GM19043 (cell line): Measurements from ENCODE around the gene SIN3A.
"Not testable (repeated sequence)": the region's sequence is repeated elsewhere in the genome, so short reads cannot be mapped to it uniquely, and the experiment has no call there.

Experiments
- ATAC-seq: cut with Tn5 transposase; IDR thresholded peaks from one replicate; pipeline ENCODE4 v1.9.1; 2021; ENCODE audit warnings: low read depth; ENCODE audit not compliant: unreplicated experiment

SIN3A gene

DNA sequence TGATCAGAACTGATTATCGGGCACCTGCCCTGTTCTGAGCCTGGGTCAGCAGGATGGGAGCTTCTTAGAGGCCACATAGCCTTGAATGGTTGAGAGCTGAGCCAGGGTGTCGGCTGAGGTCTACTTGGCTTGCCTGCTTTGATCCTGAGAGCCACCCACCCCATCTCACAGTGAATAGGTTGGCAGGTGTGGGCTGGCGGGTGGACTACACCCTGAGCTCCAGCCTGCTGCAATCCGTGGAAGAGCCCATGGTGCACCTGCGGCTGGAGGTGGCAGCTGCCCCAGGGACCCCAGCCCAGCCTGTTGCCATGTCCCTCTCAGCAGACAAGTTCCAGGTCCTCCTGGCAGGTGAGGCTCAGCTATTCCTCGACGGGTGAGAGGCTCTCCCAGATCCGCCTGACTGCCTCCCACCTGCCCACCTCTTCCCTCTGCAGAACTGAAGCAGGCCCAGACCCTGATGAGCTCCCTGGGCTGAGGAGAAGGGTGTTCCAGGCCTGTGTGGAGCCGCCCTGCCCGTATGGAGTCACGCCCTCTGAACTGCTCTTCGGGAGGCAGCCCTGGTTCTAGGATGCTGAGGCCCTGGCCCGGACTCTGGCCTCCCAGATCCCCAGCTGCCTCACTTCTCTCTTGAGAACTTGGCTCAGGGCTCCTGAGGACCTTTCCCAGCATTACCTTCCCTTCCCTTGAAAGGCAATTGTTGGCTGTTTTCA is 111.8 kb downstream of the SIN3A start:
- ATAC-seq = no peak

DNA sequence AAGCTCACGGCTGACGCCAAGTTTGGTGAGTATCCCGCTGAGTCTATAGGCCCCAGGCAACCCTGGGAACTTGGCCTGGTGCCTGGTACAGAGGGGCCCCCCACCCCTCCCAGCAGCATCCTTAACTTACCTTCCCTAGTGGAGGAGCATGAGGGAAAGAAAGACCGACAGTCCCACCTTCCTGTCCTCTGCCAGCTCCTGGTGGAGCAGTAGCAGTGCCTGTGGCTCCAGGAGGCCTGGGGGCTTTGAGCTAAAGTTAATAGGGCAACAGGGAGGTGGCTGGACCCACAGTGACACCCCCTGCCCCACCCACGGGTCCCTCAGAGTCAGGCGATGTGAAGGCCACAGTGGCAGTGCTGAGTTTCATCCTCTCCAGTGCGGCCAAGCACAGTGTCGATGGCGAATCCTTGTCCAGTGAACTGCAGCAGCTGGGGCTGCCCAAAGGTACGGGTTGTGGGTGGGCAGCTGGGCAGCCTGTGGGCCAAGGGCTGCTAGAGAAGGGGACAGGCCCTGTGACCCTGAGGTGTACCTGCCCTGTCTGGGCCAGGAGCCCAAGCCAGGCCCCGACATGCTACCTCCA is 112.7 kb downstream of the SIN3A start:
- no peak for ATAC-seq

DNA sequence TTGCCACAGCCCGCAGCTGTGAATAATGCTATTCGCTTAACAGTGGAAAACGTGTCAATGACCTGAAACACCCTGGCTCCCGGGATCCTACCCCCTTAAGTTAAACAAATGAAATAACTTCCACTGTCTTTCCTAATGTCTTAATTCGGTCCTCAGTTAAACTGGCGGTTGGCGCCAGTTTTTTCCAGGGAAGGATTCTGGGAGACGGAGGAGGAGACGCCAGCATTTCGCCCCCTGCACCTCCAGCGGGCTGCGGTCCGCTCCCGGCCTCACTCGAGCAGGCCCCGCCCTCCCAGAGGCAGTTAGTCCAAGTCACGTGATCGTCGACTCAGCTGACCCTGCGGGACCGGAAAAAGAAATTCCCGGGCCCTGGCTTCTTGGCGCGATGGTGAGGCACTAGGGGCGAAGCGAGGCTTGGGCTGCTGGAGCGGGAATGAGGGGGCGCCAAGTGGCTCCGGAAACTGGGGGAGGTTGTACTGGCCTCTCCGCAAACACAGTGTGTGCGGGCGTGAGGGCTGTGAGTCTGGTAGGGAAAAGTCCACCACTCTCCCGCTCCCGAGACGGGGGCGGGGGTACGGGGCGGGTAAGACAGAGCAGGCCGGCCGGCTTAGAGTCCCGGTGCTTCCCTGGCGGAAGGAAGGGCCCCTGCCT is 115.7 kb downstream of the SIN3A start, which contains the start of gene COMMD4:
Gene COMMD4 (plus strand): TSS at position 359 of the 651 bp plus-strand sequence. CDS start 27 bp downstream, at position 386.
- no peak for ATAC-seq

DNA sequence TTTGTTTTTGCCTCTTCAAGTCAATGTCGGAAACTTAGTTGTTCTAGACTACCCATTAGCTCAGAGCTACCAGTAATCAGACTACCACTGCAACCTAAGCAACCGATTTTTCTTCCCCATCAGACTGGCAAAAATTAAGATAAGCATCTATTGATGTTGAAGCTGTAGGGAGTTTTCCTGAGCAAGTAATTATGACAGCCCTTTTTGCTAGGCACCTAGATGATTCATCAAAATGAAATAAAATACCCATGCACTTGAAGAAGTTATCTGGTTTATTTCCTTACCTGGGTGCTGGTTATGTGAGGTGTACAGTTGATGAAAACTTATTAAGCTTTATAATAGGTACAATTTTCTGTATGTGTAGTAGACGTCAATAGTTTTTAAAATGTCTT is 116.2 kb downstream of the SIN3A start:
- no peak for ATAC-seq

DNA sequence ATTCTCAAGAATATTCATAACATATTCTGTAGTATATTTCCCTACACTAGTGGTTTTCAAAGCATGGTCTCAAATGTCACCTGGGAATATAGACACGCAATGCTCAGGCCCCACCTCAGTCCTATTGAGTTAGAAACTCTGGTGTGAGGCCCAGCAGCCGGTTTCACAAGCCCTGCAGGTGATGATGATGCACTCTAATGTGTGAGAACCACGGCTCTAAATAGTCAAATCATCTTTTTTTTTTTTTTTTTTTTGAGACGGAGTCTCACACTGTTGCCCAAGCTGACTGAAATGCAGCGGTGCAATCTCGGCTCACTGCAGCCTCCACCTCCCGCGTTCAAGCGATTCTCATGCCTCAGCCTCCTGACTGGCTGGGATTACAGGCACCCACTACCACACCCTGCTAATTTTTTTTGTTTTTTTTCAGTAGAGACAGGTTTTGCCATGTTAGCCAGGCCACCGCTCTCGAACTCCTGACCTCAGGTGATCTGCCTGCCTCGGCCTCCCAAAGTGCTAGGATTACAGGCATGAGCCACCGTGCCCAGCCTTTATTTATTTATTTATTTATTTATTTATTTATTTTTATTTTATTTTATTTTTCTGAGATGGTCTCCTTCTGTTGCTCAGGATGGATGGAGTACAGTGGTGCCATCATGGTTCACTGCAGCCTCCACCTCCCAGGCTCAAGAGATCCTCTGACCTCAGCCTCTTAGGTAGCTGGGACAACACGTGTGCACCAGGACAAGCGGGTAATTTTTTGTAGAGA is 117.7 kb downstream of the SIN3A start:
- not testable (repeated sequence) for ATAC-seq

DNA sequence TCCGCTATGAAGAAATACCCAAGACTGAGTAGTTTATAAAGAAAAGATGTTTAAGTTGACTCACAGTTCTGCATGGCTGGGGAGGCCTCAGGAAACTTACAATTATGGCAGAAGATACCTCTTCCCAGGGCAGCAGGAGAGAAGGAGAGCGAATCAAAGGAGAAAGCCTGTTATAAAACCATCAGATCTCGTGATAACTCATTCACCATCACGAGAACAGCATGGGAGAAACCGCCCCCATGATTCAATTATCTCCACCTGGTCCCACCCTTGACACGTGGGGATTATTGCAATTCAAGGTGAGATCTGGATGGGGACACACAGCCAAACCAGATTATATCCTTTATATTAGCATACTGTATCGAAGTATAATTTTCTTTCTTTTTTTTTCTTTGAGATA is 119.4 kb downstream of the SIN3A start:
- ATAC-seq = not testable (repeated sequence)

DNA sequence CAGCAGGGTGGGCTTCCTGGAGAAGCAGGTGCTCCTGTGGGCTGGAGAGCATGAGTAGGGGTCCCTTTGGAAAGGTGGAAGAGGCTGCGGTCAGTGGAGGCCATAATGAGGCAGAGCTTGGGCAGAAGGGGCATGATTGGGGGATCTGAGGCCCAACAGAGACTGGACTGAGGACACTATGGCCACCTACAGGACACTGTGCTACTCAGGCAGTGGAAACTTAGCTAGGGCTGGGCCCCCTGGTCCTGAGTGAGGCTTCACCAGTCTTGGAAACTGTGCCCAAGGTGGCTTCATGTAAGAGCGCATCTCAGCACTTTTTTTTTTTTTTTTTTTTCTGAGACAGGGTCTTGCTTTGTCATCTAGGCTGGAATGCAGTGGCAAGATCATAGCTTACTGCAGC is 121.9 kb downstream of the SIN3A start:
- no peak for ATAC-seq

DNA sequence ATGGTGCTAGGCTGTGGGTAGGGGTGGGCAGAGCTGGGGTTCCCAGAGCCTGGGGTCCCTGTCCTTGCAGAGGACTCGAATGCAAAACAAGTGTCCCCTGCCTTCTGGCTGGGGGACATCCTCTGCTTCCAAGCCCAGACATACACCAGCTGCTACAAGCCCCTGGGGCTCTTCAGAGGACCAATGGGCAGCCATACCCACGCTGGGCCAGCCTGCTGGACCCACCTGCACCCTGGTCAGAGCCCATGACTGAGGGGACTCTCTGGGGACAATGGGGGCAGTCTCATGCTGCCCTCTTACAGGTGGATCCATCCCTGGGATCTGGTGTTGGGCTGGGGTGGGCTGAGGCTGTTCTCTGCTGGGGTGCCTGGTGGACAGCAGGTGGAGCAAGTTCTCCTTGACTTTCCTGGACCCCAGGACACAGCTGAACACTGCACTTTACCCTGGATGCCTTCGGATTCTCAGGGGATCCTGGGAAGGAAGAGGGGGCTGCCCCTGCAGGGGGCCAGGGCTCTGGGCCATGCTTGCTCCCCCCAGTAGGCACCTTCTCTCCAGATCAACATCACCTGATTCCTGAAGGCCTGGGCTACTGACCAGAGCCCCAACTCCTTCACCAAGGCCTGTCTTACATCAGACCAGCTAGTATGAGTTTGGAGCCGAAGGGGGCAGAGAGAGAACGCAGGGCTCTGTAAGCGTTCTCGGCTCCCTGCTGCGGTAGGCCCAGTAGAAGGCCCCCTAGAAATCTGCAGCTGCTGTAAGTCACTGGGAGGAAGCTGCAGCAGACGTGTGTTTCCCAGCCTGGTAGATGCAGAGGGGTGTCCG is 122.8 kb downstream of the SIN3A start:
- no peak for ATAC-seq

DNA sequence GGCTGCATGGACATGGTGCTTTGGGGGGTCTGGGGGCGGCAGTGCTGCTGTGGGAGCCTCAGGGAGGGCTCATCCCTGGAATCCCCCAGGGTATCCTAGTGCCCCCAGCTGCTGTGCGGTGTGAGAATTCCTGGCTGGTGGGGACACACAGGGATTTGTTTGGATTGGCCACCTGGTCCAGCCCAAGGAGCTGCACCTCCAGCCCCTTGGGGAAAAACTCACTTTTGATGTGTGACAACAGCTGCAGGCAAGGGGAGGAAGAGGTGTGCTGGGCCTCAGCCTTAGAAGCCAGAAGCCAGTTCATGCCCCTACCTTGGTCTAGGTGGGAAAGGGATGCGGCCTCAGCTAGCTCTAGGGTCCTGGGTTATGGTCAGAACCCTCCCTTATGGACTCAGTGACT is 124.0 kb downstream of the SIN3A start:
- no peak for ATAC-seq

DNA sequence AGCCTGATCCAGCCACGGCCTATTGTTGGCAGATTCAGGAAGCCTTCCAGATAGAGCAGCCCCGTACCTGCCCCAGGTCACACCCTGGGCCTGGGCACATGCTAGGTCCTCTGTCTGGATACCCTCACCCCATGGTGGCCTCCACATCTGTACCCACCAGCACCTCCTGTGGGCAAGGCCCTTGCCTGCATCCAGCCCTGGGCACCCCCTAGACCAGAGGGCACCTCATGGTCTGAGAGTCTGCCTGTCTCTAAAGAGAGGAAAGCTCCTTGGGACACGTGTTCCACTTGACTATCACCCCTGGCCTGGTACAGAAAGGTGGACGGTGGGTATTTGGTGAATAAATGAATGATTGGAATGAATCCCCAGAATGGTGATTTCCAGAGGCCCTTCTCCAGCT is 124.5 kb downstream of the SIN3A start:
- ATAC-seq = no peak

DNA sequence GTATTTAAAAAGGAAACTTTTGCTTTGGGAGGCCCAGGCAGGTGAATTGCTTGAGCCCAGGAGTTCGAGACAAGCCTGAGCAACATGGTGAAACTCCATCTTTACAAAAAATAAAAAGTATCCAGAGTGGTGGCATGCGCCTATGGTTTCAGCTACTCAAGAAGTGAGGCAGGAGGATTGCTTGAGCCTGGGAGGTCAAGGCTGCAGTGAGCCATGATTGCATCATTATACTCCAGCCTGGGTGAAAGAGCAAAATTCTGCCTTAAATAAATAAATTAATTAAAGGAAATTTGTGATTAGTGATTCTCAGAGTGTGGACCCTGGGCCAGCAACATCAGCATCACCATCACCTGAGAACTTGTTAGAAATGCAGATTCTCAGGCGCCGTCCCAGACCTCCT is 125.6 kb downstream of the SIN3A start:
- no peak for ATAC-seq

DNA sequence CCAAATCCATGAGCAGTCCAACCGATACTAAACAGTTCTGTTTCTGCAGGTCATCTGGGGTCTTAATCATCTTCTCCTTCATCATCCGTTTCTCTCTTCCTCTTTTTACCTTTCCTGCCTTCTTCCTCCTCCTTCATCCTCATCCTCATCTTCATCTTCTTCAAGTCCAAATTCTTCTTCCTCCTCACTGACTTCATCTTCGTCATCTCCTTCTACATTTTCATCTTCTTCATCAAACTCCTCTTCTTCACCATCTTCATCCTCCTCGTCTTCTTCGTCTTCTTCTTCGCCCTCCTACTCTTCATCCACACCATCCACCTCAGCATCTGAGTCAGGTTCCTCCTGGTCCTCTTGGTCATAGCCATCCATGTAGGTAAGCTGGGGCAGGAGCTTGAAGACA is 129.8 kb downstream of the SIN3A start:
- ATAC-seq = no peak
